HG03565 (cell line): Measurements from ENCODE around the gene WDR37.

ENCODE experiments used
- ATAC-seq: cut with Tn5 transposase; IDR thresholded peaks from one replicate; pipeline ENCODE4 v1.9.1; 2021; ENCODE audit warnings: mild to moderate bottlenecking, moderate library complexity; ENCODE audit not compliant: unreplicated experiment

Gene WDR37

GRCh38 chr10:1166101-1166827, 110.1 kb downstream of the WDR37 start:
- no peak for ATAC-seq

- no peak for ATAC-seq
Observed at GRCh38 chr10:1166828-1167275, 110.7 kb downstream of the WDR37 start.

- no peak for ATAC-seq
Observed at GRCh38 chr10:1168763-1169162, 112.6 kb downstream of the WDR37 start.

GRCh38 chr10:1169186-1169885, 113.2 kb downstream of the WDR37 start:
- no peak for ATAC-seq

GRCh38 chr10:1169981-1170866, 114.0 kb downstream of the WDR37 start:
- ATAC-seq = no peak

- no peak for ATAC-seq
Observed at GRCh38 chr10:1170867-1171180, 114.6 kb downstream of the WDR37 start.

- no peak for ATAC-seq
Observed at GRCh38 chr10:1171182-1171581, 115.0 kb downstream of the WDR37 start.

GRCh38 chr10:1171586-1171985, 115.4 kb downstream of the WDR37 start:
- no peak for ATAC-seq

GRCh38 chr10:1172256-1172984, 116.2 kb downstream of the WDR37 start:
- ATAC-seq = no peak

GRCh38 chr10:1173091-1173490, 116.9 kb downstream of the WDR37 start:
- ATAC-seq = no peak

- no peak for ATAC-seq
Observed at GRCh38 chr10:1174022-1174421, 117.8 kb downstream of the WDR37 start.

GRCh38 chr10:1175956-1176565, 119.9 kb downstream of the WDR37 start:
- ATAC-seq = no peak

GRCh38 chr10:1177936-1178335, 121.8 kb downstream of the WDR37 start:
- ATAC-seq = no peak

- ATAC-seq = no peak
Observed at GRCh38 chr10:1178506-1178905, 122.3 kb downstream of the WDR37 start.

- ATAC-seq = no peak
Observed at GRCh38 chr10:1179346-1180070, 123.3 kb downstream of the WDR37 start.

- no peak for ATAC-seq
Observed at GRCh38 chr10:1180071-1180730, 124.0 kb downstream of the WDR37 start.

- no peak for ATAC-seq
Observed at GRCh38 chr10:1180836-1181235, 124.7 kb downstream of the WDR37 start.
